HG03139 (cell line): ENCODE results near the gene PISD.

Experiments used
- ATAC-seq: cut with Tn5 transposase; IDR thresholded peaks from one replicate; pipeline ENCODE4 v1.9.1; 2021; ENCODE audit not compliant: unreplicated experiment

PISD gene

GRCh38 chr22:31652911-31653684 lies 8.9 kb downstream of the PISD start:
- ATAC-seq, result no peak

DNA sequence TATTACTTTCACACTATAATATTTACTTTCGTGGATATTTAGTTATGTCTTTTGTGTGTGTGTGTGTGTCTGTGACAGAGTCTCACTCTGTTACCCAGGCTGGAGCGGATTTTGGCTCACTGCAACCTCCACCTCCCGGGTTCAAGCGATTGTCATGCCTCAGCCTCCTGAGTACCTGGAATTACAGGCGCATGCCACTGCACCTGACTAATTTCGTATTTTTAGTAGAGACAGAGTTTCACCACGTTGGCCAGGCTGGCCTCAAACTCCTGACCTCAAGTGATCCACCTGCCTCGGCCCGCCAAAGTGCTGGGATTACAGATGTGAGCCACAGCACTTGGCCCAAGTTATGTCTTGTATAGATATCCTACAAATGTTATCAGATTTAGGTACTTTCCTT lies 9.9 kb downstream of the PISD start:
- ATAC-seq, result no peak

GRCh38 chr22:31651664-31652063 lies 10.4 kb downstream of the PISD start:
- no peak for ATAC-seq

GRCh38 chr22:31650391-31650790 lies 11.6 kb downstream of the PISD start:
- no peak for ATAC-seq

DNA sequence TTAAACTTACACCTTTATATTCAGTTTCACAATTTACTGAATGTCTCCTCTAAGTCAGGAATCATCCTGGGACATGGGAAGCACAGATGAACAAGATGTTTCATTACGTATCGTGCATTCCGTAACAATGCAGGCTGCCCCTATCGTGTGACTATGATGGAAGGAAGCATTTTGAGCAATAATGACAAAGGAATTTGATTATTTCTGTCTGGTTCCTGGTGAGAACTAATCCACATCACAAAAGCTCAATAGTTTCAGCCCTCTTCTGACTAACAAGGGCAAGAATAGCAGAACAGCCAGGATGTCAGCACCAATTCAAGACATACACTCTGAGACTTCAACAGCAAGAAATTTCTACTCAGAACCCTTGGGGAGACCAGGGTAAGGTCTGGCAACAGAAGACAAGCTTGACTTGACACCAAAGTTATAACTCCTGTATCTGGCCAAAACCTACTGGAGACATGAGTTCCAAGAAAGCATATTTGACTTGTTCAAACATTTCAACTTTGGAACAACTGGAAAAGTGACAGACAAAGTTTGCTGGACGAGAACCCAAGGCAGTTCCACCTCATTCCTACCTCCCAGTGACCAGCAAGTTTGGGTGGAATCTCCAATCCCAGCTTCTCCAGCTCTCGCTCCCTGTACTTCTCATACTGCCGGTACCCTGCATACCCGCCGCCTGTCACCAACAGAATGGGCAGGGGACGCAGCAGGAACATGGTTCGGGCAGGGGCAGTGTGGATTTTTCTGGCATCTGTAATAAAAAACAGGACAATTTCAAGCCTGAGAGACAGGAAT lies 14.3 kb downstream of the PISD start:
- ATAC-seq, result no peak

DNA sequence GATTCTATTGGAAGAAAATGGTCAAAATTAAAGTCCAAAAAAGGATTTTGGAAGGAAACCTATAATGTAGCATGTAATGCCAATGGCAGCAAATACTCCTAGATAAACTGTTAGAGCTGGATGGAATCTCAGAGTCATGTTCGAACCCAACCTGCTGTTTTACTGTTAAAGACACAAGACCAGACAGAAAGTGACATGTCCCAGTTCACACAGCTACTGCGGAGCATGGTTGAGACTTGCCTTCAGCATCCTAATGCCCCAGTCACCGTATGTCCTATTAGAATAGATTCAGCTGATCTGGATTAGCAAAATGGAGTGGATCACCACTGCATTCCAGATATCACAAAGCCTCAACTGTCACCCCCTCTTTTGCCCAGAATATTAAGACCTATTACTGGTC lies 14.9 kb downstream of the PISD start:
- ATAC-seq, result no peak

DNA sequence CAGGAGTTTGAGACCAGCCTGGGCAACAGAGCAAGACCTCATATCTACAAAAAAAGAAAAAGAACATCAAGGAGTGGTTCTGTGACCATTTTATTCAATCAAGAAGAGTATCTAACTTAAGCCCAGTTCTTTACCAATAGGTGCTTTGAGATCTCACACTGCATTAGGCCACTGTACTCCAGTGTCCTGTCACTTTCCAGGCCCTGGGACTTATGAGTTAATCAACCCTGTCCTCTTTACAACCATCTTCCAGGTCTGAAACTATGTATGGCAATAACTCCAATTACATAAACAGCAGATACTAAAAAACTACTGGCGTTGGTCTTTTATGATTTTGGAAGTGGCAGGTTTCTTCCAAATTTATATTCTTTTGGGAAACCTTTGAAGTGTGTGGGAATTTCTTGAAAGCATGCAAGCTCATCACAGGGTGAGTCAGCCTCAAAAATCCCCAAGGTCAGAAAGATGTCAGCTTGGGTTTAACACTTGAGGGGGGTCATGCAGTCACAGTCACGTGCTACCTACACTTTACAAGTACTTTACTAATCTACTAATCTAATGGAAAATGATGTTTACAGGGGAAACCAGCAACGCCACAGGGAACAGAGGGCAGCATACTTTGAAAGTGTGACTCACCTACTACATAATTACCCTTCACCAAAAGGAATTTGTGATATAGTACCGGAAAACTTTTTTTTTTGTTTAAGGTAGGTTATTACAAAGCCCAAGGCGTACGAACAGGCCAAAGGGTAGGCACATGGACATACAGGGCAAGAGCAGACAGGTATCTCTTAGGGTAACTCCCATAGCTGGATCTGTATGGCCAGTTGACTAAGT lies 15.6 kb downstream of the PISD start:
- ATAC-seq, result no peak

- ATAC-seq, result no peak
Observed at GRCh38 chr22:31639436-31640039, 22.5 kb downstream of the PISD start.

DNA sequence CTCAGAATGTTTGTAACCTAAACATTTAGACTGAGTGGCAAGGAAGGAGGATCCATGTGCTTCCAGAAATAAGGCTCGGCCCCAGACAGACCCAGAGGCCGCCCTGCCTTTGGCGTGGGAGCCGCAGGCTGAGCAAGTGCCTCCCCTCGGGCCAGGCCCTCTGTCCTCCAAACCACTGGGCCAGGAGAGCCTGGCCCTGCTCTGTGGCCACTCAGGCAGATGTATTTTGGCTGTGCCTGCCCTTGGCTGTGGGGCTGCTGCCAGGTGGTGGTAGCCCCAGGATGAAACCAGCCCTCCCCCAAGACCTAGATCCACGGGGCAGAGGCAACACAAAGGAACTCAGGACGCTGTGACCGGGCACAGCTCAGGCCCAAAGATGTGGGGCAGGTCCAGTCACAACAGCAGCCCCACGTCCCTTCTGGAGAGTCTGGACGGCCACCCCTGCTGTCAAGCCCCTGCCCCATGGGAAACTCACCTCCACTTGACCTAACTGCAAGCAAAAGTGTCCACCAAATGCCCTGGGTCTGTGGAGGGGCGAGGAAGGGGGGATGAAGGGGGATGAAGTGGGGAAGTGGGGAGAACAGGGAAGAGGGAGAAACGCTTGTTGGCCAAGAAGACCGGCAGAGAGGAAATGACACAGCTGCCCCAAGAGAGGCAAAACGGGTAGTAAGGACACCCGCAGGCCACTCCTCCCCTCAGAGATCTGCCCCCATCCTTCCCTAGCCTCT lies 24.0 kb downstream of the PISD start:
- ATAC-seq, result no peak

GRCh38 chr22:31637447-31637890 lies 24.5 kb downstream of the PISD start:
- peak; percentile 41 for ATAC-seq

DNA sequence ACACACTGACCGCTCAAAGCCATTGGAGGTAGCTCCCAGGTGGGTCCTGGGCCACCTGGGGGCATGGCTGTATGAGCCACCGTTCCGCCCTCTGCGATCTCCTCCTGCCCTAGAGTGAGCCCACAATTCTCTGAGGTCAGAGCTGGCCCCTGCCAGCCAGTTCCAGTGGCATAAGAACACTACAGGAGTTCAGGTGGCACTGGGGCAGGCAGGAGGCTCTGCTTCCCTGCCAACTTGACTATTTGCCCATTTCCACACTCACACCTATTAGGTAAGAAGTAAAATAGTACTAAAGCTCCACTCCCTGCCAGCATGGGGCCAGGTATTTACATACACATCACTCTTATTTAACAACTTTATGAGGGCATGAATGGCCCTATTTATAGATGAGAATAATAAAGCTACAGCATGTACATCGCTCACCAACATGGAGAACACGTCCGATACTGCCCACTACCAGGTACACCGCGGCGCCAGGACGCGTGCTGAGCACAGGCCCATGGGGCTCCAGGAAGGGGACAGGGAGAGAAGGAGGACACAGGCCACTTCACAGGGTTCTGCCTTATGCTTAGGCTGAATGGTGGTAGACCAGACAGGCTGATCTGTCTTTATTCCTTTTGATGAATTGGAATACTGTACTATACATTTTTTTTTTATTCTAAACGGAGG lies 26.2 kb downstream of the PISD start:
- no peak for ATAC-seq

GRCh38 chr22:31631436-31631835 lies 30.6 kb downstream of the PISD start:
- no peak for ATAC-seq

DNA sequence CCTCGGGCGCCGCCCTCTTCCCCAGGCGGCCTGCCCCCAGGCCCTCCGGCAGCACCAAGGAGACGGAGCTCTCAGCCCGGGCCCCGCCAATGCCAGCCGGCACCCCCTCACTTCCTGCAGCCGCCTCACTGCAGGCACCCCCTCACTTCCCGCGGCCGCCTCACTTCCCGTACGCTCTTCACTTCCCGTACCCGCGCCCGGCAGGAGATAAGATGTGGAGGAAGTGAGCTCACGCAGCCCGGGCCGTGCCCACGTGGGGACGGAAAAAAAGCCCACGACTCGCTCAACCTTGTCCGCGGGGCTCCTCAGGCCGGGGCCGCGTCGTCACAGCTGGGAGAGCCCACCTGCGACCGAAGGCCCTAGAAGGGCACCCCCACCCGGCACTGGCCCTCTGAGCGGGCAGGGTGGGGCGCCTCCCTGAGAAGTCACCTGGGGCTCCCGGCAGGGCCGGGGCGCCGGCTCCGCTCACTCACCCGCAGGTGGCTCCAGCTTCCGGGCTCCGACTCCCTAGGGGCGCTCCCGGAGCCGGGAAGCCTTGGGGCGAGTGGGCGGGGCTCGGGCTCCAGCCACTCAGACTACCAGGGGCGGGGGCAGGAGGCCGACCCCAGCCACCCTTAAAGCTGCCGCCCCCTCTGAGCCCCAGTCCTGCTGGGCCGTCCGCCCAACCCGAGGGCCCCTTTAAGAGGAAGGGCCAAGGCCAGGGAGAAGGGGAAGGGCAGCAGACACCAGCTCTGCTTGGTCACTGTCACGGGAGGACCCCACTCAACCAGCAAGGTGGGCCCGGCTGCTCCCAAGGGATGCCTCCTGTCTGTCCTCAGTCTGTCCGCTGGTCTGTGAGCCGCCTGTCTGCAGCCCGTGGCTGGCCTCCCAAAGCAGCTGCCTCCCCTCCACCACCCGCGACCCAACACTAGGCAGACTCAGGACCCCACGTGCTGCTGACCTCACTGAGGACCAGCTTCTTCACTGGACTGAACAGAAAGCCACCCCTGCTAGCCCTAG lies 31.4 kb downstream of the PISD start:
- ATAC-seq, result peak; percentile 42

DNA sequence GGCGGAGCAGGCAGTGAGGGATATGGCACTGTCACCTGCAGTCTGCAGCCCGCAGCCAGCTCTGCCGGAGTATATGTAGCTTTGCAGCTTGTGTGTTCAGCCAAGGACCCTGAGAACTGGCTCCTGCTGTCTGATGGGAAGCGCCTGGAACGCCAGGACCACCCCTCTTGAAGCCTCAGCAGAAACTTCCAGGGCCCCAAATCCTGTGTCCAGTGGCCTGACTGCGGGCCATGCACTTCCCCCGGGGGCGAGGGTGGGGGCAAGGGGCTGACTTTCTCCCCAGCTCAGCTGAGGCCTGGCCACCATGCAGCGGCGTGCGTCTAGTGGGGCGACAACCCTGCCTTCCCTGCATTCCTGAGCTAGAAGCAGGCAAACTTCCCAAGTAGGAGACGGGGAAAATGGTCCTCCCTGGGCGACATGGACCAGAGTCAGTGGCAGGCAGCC lies 32.3 kb downstream of the PISD start:
- no peak for ATAC-seq

- no peak for ATAC-seq
Observed at GRCh38 chr22:31628969-31629708, 32.9 kb downstream of the PISD start.

DNA sequence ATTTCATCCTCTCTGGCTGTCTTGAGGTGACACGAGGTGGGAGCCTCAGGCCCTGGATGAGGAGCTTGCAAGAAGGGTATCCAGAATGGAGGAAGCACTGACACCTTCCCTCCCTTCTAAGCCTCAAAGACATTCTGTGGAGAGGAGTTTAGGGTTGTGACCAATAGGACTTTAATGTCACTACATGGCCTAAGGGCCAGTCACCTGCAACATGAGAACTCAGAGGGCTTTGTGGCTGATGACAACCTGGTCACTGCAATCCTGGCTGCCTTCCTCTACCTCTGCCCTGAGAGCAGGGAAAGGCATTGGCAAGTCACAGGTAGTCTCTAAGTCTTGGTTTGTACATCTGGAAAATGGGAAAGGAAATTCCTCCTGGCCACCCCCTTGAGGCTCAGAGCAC lies 33.7 kb downstream of the PISD start:
- no peak for ATAC-seq

DNA sequence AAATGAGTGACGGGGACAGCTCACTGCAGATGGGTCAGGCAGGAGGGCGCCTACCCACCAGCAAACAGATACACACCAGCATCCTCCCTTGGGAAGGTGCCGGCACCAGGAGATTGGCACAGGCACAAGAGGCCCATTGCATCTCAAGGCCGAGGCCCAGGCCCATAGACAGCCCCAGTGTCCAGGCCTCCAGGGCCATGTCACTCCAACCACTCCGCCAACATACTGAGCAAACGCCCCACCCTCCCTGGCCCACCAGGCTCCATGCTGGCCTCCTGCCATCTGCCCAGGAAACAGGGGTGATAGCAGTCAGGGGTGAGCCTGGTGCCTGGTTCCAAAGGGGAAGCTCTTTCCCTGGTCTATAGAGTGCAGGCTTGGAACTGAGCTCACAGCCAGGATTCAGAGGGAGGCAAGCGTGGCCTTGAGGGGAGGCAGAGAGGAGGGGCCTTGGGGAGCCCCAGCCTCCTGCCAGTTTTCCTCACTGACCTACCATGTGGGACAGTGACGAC lies 34.7 kb downstream of the PISD start:
- no peak for ATAC-seq
